Large intestine (tissue), 3 donors: ENCODE measurements around the gene SFXN5. TPM values are rescaled to one million over a fixed set of nuclear protein-coding genes. Genes with fewer than 3 reads are reported as not detected.

Source experiments
- DNase-seq, 2 donors: peaks; one replicate each; pipeline versions ENCODE4 v3.0.0 to v3.0.0-alpha.2; 2013
- H3K27ac ChIP-seq: one replicate; pipeline ENCODE4 v1.5.1; 2013; ENCODE audit warnings: low read length
- H3K27me3 ChIP-seq: 2 replicates; pipeline ENCODE4 v1.6.1; 2013; ENCODE audit warnings: low read length; ENCODE audit not compliant: control insufficient read depth, insufficient read depth
- H3K36me3 ChIP-seq: 2 replicates; pipeline ENCODE4 v1.6.1; 2013; ENCODE audit warnings: low read length; ENCODE audit not compliant: control insufficient read depth, insufficient read depth
- H3K4me1 ChIP-seq: one replicate; pipeline ENCODE4 v1.6.1; 2013; ENCODE audit warnings: low read length; ENCODE audit not compliant: control insufficient read depth, insufficient read depth
- H3K4me3 ChIP-seq: one replicate; pipeline ENCODE4 v1.5.1; 2013; ENCODE audit warnings: low read length
- H3K9me3 ChIP-seq: one replicate; pipeline ENCODE4 v1.6.1; 2013; ENCODE audit warnings: mild to moderate bottlenecking, low read depth, low read length, moderate library complexity; ENCODE audit not compliant: control insufficient read depth
- WGBS: methylation state at CpG from one replicate; pipeline ENCODE4 v1.1.5; 2013; ENCODE audit warnings: low lambda C conversion rate; ENCODE audit not compliant: insufficient coverage; 5-methylcytosine and 5-hydroxymethylcytosine counted together
- polyA plus RNA-seq: library from polyadenylated mRNA; unstranded; fragments of 120-200 nt; gene quantifications from one replicate; pipeline ENCODE4 v1.2.1, GENCODE V29; 2013

Gene SFXN5
- polyA plus RNA-seq, 1 donor, result 20.0 TPM

DNA sequence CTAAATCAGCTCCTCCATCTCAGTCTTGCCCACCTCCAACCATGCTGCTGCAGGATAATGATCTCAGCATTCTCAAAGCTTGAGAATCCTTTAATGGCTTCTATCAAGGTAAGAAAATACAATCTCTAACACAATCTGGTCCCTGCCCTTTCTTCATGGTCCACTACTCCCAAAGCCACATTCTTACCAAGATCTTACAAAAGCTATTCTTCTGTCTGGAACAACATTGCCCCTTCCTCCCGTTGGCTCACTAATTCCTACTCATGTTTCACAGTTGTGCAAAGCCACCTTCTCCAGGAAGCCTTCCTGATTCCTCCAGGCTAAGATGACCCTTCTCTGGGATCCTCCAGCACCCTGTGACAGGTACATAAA lies 5.9 kb upstream of the SFXN5 start:
- no CpG with 5 or more reads among the region's 1 CpG for WGBS
- Histone ChIP-seq H3K4me1 (no peaks in the 10 kb centered on the region), H3K4me3 (no peak overlapping the region), H3K27me3 (no peaks in the 10 kb centered on the region), H3K9me3 (no peaks in the 10 kb centered on the region), H3K36me3 (peaks cover 42% of the 10 kb centered on the region), H3K27ac (no peak overlapping the region)
- DNase-seq, result no peak

DNA sequence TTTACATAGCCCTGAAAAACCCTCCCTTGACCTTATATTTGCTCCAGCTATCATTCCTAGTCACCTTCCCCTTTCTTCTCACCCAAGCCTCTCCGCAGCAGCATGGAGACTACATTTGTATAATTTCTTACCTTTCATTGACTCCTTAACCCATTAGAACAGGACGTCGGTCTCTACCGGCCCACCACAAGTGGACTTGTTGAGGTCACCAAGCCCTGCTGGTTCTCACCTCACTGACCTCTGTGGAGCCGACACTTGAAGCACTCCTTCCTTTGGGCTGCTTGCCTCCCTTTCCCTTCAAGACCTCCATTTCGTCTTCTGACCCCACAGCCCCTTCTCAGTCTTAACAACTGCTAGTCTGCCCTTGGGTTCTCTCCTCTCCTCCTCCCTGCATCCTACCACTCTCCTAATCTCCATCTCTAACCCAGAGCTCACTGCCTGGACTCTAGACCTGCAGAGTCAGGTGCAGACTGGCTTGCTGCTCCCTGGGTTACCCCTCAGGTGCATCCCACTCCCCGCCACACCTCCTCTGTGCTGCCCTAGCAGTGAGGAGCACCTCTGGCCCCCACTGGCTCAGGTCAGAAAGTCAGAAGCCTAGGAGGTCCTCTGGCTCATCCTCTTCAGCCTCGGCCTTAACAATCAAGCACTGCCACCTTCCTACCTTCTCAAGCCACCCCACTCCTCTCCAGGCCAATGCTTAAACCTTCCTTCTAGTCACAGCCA lies 5.3 kb upstream of the SFXN5 start:
- H3K36me3 ChIP-seq, result peaks cover 42% of the 10 kb centered on the region
- 100% methylated on average over 1 of the region's 8 CpGs for WGBS
- no peaks in the 10 kb centered on the region for H3K4me1 ChIP-seq
- H3K27me3 ChIP-seq, result no peaks in the 10 kb centered on the region
- H3K9me3 ChIP-seq, result no peaks in the 10 kb centered on the region
- no peak overlapping the region for H3K27ac ChIP-seq
- no peak for DNase-seq
- H3K4me3 ChIP-seq, result no peak overlapping the region

DNA sequence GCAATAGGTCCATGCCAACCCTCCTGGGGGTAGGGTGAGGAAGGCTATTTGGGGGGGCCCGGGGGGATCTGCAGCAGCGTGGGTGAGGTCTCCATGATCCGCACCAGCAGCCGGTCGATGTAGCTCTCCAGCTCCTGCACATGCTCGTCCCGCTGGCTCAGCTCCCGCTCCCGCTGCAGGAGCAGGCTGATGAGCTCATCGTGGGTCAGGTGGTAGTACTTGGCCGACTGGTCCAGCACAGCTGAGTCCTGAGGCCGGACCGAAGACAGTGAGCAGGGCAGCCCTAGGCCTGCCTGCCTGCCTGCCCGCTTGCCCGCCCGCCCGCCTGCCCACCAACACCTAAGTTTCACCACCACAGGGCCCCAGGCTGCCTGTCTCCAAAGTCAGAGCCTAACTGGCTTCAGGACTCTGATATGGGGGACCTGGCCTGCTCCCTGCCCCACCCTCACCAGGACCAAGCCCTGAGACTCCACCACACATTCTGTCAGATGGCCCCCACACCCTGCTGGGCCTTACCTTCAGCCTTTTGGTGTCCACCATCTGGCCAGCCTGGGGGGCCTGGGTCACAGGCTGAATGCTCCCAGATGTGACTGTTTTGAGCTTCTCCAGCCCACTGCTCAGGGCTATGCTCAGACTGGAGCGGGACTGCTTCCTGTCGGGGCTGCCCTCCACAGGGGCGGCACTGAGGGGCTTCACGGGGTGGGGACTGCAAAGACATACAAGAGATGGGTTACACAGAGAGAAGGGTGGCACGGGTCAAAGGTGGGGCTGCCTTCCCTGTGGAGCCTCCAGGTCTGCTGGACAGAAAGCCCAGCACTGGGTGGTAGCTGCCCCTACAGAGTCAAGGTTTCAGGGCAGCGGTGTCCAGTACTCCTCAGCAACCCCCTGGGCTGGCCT lies 4.2 kb upstream of the SFXN5 start:
- Histone ChIP-seq H3K36me3 (peaks cover 42% of the 10 kb centered on the region), H3K4me3 (no peak overlapping the region), H3K9me3 (no peaks in the 10 kb centered on the region), H3K27ac (no peak overlapping the region), H3K4me1 (no peaks in the 10 kb centered on the region), H3K27me3 (no peaks in the 10 kb centered on the region)
- no peak for DNase-seq
- WGBS, result no CpG with 5 or more reads among the region's 23 CpGs

DNA sequence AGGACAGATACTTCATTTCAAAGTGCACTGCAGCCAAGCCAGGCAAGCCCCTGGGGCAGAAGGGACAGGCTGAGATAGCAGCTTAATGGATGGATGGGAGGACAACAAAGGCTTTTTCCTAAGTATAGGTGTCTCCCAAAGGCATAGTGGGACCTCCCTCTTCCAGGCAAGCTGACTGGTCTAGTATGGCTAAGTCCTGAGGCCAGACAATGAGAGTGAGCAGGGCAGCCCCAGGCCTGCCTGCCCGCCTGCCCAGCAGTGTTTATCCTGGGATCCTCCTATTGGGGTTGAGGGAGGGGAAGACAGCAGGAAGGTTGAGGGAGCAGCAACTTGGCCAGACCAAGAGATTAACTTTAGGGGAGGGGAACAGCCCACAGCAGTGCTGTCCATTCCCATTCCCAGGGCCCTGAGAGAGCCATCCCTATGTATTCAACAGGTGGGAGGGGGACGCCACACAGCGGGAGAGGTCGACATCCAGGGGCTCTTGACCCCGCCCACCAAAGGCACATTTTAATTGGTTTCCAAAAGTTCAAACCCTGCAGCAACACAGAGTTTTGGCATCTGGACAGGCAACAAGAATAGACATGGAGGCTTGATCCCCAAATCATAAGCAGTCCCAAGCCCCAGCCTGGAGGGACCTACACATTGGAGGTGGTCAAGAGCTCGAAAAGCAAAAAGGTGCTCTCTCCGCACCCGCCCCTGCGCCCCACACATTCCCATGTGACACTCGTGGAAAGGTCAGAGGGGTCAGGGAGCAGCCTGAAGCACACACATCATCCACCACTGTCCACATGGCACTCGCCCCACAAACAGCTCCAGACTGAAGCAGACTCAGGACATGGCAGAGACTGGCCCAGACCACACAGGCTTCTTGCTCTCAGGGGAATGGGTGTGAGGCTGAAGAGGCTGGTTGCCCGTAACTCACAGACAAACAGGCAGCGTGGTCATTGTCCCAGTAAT lies 2.9 kb upstream of the SFXN5 start:
- no peak for DNase-seq
- H3K9me3 ChIP-seq, result no peaks in the 10 kb centered on the region
- no peaks in the 10 kb centered on the region for H3K27me3 ChIP-seq
- no peak overlapping the region for H3K27ac ChIP-seq
- no peak overlapping the region for H3K4me3 ChIP-seq
- peaks cover 30% of the 10 kb centered on the region for H3K36me3 ChIP-seq
- peaks cover 5% of the 10 kb centered on the region for H3K4me1 ChIP-seq
- no CpG with 5 or more reads among the region's 13 CpGs for WGBS

DNA sequence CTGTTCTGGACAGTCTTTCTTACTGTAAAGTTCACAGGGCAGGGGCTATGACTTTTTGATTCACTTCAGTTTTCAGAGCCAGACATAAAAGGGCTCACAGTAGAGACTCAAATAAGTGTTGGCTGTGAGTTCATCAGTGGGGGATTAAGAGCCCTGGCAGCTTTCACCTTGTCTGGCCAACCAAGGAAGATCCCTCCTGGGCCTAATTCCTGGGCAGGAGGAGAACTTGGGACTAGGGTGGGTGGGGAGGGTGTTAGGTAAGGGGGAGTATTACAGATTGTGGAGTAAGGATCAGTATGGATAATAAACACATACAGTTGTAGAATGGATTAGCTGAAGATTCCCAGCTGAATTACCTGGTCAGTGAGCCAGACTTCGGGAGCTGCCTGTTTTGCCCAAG lies 904 bp upstream of the SFXN5 start:
- WGBS, result no CpG with 5 or more reads among the region's 1 CpG
- H3K4me1 ChIP-seq, result peaks cover 15% of the 10 kb centered on the region
- peaks cover 24% of the 10 kb centered on the region for H3K36me3 ChIP-seq
- H3K27me3 ChIP-seq, result no peaks in the 10 kb centered on the region
- H3K27ac ChIP-seq, result peak overlapping the region; percentile 93
- peak overlapping the region; percentile 87 for H3K4me3 ChIP-seq
- DNase-seq, result no peak
- no peaks in the 10 kb centered on the region for H3K9me3 ChIP-seq

DNA sequence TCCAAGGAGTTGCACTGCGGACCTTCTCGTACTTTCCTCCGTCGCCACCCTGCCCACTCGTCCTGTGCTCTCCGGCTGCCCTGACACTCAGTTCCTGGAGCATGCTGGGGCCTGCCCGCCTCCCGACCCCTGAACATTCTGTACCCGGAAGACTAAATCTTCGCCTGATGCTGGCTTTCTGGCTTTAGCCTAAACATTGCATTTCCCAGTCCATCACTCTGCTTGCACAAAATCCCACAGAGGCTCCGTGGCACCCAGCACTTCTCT lies 550 bp upstream of the SFXN5 start:
- Histone ChIP-seq H3K9me3 (no peaks in the 10 kb centered on the region), H3K27me3 (no peaks in the 10 kb centered on the region), H3K4me3 (peak overlapping the region; percentile 87), H3K4me1 (peaks cover 15% of the 10 kb centered on the region), H3K27ac (peak overlapping the region; percentile 93), H3K36me3 (peaks cover 24% of the 10 kb centered on the region)
- WGBS, result 13% methylated on average over 3 of the region's 11 CpGs
- no peak for DNase-seq

DNA sequence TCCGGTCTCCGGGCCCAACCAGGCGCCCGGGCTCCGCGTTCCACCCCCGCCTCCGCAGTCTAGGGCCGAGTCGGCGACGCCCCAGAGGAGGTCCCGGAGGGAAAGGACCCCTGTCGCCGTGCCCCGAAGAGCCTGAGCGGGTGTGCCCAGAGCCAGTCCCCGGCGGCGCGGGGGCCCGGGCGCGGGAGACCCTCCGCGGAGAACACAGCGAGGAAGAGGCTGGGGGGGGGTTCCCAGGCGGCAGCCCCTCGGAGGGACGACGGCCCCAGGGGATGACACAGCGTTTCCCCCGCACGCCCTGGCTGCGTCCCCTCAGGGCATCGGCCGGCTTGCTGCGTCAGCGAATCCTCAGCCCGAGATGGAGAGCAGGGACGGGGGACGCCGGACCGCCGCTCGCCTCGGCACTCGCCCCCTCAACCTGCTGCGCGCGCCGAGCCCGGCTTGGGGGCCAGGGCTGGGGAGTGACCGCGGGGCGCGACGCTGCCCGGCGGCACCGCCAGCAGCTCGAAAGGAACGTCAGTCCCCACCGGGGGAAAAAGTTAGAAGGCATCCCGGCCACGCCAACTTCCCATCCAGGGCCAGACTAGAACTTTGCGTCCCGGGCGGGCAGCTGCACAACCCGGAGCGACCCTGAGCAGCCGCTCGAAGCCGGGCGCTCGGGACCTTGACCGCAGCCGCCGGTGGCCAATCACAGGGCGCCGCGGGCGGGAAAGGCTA lies 711 bp downstream of the SFXN5 start:
- Histone ChIP-seq H3K4me3 (peak overlapping the region; percentile 87), H3K9me3 (no peaks in the 10 kb centered on the region), H3K4me1 (peaks cover 15% of the 10 kb centered on the region), H3K27ac (peak overlapping the region; percentile 93), H3K36me3 (peaks cover 15% of the 10 kb centered on the region), H3K27me3 (no peaks in the 10 kb centered on the region)
- no CpG with 5 or more reads among the region's 83 CpGs for WGBS
- DNase-seq, result peak in 1 of 2 donors; percentile 62

DNA sequence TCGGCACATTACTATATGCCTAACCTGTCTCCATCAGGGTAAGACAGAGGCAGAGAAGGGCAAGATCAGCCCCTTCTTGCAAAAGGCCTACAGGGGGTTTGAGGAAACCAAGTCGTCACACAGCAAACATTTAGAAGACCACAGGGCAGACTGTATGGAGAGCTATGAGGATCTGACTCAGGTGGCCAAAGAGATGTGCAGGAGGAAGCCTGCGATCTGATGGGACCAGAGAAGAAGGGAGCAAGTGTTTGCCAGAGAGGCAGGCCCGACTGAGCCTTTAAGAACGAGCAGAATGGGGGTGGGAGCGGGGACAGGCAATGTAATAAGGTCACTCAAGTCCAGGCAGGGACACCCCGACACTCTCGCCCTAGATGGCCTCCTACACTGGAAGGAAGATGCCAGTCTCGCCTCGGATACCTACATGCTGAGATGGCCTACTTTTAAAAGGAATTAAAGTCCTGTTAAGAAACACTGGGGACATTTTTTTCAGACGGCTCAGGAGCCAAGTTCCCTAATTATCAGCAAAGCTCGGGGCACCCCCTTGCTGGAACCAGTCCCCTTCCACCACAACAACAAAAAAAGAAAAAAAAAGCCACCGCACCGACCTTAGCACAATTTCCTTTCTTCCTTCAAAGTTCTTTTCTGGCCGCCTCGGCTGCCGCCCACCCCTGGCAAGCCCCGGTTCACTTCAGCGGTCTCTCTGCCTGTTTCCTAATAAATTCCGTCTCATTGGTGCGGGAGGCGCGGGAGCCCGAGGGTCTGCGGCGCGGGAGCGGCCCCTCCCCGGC lies 1.5 kb downstream of the SFXN5 start:
- Histone ChIP-seq H3K27me3 (no peaks in the 10 kb centered on the region), H3K4me1 (peaks cover 15% of the 10 kb centered on the region), H3K9me3 (no peaks in the 10 kb centered on the region), H3K27ac (peak overlapping the region; percentile 8), H3K4me3 (peak overlapping the region; percentile 87), H3K36me3 (peaks cover 9% of the 10 kb centered on the region)
- no CpG with 5 or more reads among the region's 29 CpGs for WGBS
- DNase-seq, result no peak

DNA sequence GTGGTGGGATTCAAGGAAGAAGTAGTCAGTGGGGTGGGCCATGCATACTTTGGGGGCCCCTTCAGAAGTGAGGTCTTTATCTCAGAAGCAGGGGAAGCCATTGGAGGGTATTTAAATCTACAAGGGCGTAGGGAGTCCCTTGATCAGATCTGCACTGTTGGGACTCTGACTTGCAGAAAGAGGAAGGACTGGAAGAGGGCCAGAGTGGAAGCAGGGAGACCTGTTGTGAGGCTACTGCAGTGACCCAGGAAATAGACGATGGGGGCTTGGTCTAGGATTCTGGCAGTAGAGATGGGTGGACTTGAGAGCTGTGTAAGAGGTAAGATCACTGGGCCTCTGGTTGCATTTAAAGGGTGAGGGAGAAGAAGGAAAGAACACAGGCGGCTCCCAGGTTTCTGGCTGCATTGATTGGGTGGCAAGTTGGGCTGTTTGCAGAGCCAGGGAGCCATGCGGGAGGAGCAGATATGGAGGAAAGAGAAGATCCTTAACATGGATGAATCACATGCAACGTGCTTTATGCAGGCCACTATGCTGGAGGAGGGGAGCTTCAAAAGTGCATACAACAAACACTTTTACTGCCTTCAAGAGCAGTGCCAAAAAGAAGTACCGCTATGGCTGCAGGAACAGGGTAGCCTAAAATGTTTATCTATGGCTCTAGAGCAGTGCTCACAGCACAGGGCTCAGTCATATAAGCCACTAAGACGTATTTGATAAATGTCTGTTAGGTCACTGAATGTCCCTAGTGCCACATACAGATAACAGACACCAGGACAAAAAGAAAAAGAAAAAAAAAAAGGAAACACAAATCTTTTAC lies 2.3 kb downstream of the SFXN5 start:
- no peak for DNase-seq
- H3K4me3 ChIP-seq, result peak overlapping the region; percentile 87
- 80% methylated on average over 1 of the region's 7 CpGs for WGBS
- no peaks in the 10 kb centered on the region for H3K9me3 ChIP-seq
- peaks cover 20% of the 10 kb centered on the region for H3K4me1 ChIP-seq
- peaks cover 1% of the 10 kb centered on the region for H3K36me3 ChIP-seq
- no peak overlapping the region for H3K27ac ChIP-seq
- H3K27me3 ChIP-seq, result no peaks in the 10 kb centered on the region
